Prostate gland (tissue), 2 donors: ENCODE data around the gene CEBPB. TPM values are rescaled to one million over a fixed set of nuclear protein-coding genes. Genes with fewer than 3 reads are reported as not detected.

Experiments used
- DNase-seq: peaks from one replicate; pipeline ENCODE4 v3.0.0-alpha.2; 2019; ENCODE audit warnings: low spot score
- H3K27ac ChIP-seq, 2 donors: fragments of 200-600 bp; sonication (generic); 2 replicates each; pipeline ENCODE4 v1.5.1; 2017 to 2019
- H3K27me3 ChIP-seq: fragments of 200-600 bp; sonication (generic); replicated peaks from 2 replicates; pipeline ENCODE4 v1.5.1; 2019; ENCODE audit not compliant: insufficient read depth
- H3K36me3 ChIP-seq, 2 donors: fragments of 200-600 bp; sonication (generic); 1 replicate in 1 of 2; 2 replicates in 1 of 2; pipeline versions ENCODE4 v1.5.1 to v1.8.1; 2017 to 2019
- H3K4me1 ChIP-seq: fragments of 200-600 bp; sonication (generic); replicated peaks from 2 replicates; pipeline ENCODE4 v1.5.1; 2019
- H3K4me3 ChIP-seq, 2 donors: fragments of 200-600 bp; sonication (generic); 2 replicates each; pipeline ENCODE4 v1.5.1; 2017 to 2019
- H3K9me3 ChIP-seq: fragments of 200-600 bp; sonication (generic); 2 replicates; pipeline ENCODE4 v1.5.1; 2017
- CTCF ChIP-seq, 4 experiments: fragments of 200-600 bp in 2 of 4; fragments of 450-650 bp in 2 of 4; sonication (generic) in 2 of 4; IDR thresholded peaks; 1 replicate in 3 of 4; 2 replicates in 1 of 4; pipeline ENCODE4 v1.5.1; 2016 to 2019; ENCODE audit warnings: antibody characterized with exemption in 4 of 4, mild to moderate bottlenecking in 2 of 4, moderate library complexity in 2 of 4
- POLR2A ChIP-seq: fragments of 450-650 bp; IDR thresholded peaks from one replicate; pipeline ENCODE4 v1.6.1; 2016; ENCODE audit warnings: antibody characterized with exemption, mild to moderate bottlenecking
- POLR2AphosphoS5 ChIP-seq: sonication (generic); formaldehyde crosslinking; IDR thresholded peaks from one replicate; pipeline ENCODE4 v1.6.1; 2017; ENCODE audit warnings: antibody characterized with exemption
- WGBS: methylation state at CpG from one replicate; pipeline ENCODE4 v1.1.5; 2018; 5-methylcytosine and 5-hydroxymethylcytosine counted together
- intact Hi-C: fragments of 100-400 bp; cut with DNase I; formaldehyde crosslinking; loops from one replicate; pipeline ENCODE4 v1.14.2; 2022
- total RNA-seq, 2 donors: library from RNA; depleted of rRNA; stranded (reverse); fragments of >200 nt; gene quantifications; one replicate each; pipeline ENCODE4 v1.1.0, GENCODE V29; 2016

The CEBPB gene
- total RNA-seq, 2 donors from 2014 or later: 72.8 to 77.2 TPM

- Histone ChIP-seq H3K4me3 (no peak overlapping the region), H3K9me3 (no peaks in the 10 kb centered on the region), H3K27me3 (no peaks in the 10 kb centered on the region), H3K27ac (no peak overlapping the region), H3K4me1 (no peaks in the 10 kb centered on the region), H3K36me3 (no peaks in the 10 kb centered on the region)
- intact Hi-C loops: no loop called here
- 94% methylated on average over 10 of the region's 10 CpGs for WGBS
- TF ChIP-seq POLR2AphosphoS5 (no peak), CTCF (IDR thresholded peaks at IDR 0.05) (no peak), POLR2A (no peak)
- DNase-seq: no peak
Observed at GRCh38 chr20:50181344-50181743, 9.3 kb upstream of the CEBPB start.

GRCh38 chr20:50182346-50182745 is 8.3 kb upstream of the CEBPB start:
- no peak for TF ChIP-seq POLR2A
- no peaks in the 10 kb centered on the region for H3K9me3 ChIP-seq
- intact Hi-C loops: no loop called here
- H3K4me3 ChIP-seq: no peak overlapping the region
- H3K4me1 ChIP-seq: no peaks in the 10 kb centered on the region
- no peaks in the 10 kb centered on the region for H3K36me3 ChIP-seq
- 86% methylated on average over 2 of the region's 2 CpGs for WGBS
- H3K27ac ChIP-seq: no peak overlapping the region
- H3K27me3 ChIP-seq: no peaks in the 10 kb centered on the region
- DNase-seq: no peak

- Histone ChIP-seq H3K27ac (no peak overlapping the region), H3K27me3 (no peaks in the 10 kb centered on the region), H3K36me3 (no peaks in the 10 kb centered on the region), H3K4me3 (no peak overlapping the region), H3K9me3 (no peaks in the 10 kb centered on the region), H3K4me1 (no peaks in the 10 kb centered on the region)
- intact Hi-C loops: no loop called here
- no peak for DNase-seq
- TF ChIP-seq POLR2A: no peak
- no peak for TF ChIP-seq POLR2AphosphoS5
- no peak for TF ChIP-seq CTCF (IDR thresholded peaks at IDR 0.05)
- WGBS: 94% methylated on average over 5 of the region's 5 CpGs
Observed at GRCh38 chr20:50185426-50185825, 5.2 kb upstream of the CEBPB start.

DNA sequence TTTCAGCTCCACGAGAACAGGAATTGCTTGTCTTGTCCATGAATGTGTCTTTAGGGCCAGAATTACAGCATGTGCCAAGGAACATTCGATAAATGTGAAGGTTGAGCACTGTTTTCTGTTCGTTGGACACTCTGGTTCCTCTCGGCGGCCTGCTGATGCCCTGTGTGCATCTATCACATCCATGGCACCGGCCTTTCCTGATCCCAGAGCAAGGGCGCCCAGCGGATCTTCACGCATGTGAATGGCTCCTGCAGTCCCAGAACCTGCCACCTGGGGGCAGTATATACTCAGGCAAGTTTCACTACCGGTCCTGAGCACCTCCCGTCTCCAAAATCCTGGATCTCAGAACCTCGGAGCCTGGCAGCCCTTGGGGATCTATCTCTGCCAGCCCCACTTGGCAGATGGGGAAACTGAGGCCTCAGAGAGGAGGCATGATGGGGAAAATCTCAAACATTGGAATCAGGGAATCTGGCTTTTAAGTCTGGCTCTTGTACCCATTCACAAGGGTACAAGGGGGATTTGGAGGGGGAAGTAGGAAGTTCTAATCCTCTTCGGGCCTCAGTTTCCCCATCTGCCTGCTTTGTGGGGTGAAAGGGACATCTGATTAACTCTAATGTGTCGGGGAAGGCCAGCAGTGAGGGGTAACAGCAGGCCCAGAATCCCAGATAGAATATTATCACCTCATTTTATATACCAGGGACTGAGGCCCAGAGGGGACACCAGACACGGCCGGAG is 4.3 kb upstream of the CEBPB start:
- Histone ChIP-seq H3K4me3 (no peak overlapping the region), H3K9me3 (no peaks in the 10 kb centered on the region), H3K27me3 (no peaks in the 10 kb centered on the region), H3K36me3 (no peaks in the 10 kb centered on the region), H3K4me1 (no peaks in the 10 kb centered on the region), H3K27ac (peak overlapping the region in 1 of 2 donors; percentile 21)
- peak; percentile 94 for DNase-seq
- TF ChIP-seq POLR2AphosphoS5 (peak; percentile 68), CTCF (IDR thresholded peaks at IDR 0.05) (peak; percentile 93 to 99 (median 98)), POLR2A (no peak)
- intact Hi-C loops: loop anchor here (2.0 kb wide), 1 partner anchor 394 kb away; no protein-coding TSS in a partner anchor
- 14% methylated on average over 16 of the region's 16 CpGs for WGBS

GRCh38 chr20:50186987-50187402 is 3.6 kb upstream of the CEBPB start:
- intact Hi-C loops: loop anchor here (1.0 to 2.0 kb wide), 2 partner anchors 277 to 394 kb away; no protein-coding TSS in a partner anchor
- Histone ChIP-seq H3K9me3 (no peaks in the 10 kb centered on the region), H3K36me3 (no peaks in the 10 kb centered on the region), H3K27ac (peak overlapping the region in 1 of 2 donors; percentile 21), H3K4me3 (no peak overlapping the region), H3K4me1 (no peaks in the 10 kb centered on the region), H3K27me3 (no peaks in the 10 kb centered on the region)
- no peak for DNase-seq
- TF ChIP-seq POLR2AphosphoS5: no peak
- no peak for TF ChIP-seq CTCF (IDR thresholded peaks at IDR 0.05)
- TF ChIP-seq POLR2A: no peak
- WGBS: 61% methylated on average over 8 of the region's 8 CpGs
